GM11168 (cell line): ENCODE measurements around the gene LYSMD4.
"Not testable (repeated sequence)": the region's sequence is repeated elsewhere in the genome, so short reads cannot be mapped to it uniquely, and the experiment has no call there.

Experiments used
- in situ Hi-C: fragments of 300-500 bp; cut with MboI; formaldehyde crosslinking; loops from one replicate; pipeline ENCODE4 v1.12.0; 2022; ENCODE audit warnings: low sequenced_read_pairs; ENCODE audit not compliant: unreplicated experiment

Gene LYSMD4

DNA sequence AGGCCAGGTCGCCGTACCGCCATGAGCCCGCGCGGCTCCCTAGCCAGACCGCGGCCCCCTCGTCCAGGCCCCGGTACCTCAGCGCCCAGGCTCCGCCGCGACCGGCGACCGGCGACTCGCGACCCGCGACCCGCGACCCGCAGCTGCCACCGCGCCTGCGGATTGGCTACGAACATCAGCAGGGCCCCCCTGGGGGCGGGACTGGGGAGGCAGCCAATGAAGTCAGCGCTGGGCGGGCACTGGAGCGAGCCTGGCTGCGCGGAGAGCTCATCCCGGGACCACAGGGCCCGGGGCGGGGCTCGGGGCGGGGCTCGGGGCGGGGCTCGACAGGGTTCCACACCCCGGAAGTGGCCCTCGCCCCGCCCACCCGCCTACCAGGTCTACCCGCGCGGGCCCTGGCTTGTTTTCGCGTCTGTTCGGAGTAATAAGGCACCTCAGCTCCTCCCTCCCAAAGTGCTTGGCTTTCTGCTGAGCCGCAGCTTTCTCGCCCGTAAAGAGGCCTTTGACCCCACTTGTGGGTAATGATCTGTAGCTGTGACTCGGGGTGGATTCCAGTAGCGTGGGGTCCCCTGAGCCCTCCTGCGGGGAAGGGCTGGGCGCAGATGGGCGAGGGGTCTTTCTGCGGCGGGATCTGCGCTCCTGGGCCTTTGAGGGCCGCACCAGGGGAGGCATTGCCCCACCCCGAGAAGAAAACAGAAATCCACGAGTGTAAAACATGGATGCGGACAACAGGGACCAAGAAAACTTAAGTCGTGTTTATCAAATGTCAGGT is at the start of gene LYSMD4:
Gene LYSMD4 (minus strand): TSS at position 170 of the 772 bp plus-strand sequence. CDS start 1,438 bp downstream, outside the sequence.
- in situ Hi-C loops = loop anchor here (25.0 kb wide), 1 partner anchor 621 kb away; the partner anchor contains the start of gene SYNM

DNA sequence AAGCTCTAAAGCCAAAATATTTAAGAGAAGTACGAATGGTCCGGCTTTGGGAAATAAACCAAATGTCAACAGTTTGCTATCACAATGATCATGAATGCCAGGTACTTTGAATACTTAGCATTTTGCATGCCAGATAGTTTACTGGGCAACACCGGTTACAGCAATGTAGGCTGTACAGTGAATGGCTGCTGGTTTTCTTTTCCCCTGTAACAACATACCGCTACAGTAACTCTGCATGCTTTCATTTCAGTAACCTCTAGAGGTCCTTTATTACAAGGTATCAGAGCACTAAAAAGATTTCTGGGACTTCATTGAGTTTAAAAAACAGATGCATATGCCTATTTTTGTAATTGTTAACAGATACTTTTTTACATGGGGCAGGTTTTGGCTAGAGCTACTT is 48.8 kb upstream of the LYSMD4 start:
- in situ Hi-C loops = not testable (repeated sequence)

DNA sequence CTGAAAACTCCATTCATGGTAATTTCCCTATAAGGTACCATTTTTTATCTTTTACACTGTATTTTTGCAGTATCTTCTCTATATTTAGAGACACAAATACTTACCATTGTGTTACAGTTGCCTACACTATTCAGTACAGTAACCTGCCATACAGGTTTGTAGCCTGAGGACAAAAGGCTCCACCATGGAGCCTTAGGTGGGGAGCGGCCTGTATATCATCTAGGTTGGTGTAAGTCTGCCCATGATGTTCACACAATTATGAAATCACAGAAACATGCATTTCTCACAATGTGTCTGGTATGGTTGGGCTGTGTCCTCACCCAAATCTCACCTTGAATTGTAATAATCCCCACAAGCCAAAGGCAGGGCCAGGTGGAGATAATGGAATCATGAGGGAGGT is 43.9 kb upstream of the LYSMD4 start:
- in situ Hi-C loops = no loop called here

DNA sequence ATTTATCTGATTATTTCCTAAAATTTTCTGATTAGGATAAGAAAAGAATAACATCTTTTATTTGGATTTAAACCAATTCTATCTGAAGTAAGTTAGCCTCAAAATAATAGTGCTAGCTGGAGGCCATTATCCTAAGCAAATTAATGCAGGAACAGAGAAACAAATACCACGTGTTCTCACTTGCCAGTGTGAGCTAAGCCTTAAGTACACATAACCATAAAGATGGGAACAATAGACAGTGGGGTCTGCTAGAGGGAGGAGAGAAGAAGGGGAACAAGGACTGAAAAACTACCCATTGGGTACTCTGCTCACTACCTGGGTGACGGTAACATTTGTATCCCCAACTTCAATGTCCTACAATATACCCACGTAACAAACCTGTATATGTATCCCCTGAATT is 31.3 kb upstream of the LYSMD4 start:
- in situ Hi-C loops = no loop called here

DNA sequence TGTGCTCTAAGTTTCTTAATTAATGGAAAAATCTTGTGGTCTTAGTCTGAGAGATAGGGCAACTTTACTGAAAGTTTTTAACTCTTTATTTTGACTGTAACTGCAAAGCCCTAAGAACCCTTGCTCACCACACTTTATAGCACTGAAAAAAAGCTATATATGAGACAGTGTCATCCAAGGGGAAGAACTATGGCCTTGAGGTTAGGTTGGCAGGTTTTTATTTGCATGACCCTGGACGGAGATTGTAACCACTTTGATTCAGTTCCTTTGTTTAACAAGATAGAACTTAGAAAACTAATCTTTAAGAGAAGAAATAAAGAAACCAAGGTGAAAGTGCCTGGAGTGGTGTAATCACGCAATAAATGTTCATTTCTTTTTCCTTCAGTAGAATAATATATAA is 30.6 kb upstream of the LYSMD4 start:
- in situ Hi-C loops = no loop called here

DNA sequence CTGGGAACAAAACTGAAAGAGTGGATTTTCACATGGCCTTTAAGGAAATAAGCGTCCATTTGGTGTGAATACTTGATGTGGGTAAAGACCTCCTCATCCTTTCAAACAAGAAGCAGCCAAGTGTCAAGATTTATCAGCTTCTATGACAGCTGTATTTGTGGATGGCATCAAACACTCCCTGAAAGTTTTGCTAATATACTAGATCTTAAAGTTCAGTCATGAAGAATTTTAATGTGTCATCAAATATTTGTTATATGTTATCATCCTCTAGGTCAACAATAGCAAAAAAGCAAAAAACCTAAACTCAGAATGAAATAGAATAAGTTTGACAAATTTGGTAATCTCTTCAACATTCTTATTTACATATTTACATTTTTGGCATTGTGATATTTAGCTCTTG is 29.1 kb upstream of the LYSMD4 start:
- in situ Hi-C loops = no loop called here

DNA sequence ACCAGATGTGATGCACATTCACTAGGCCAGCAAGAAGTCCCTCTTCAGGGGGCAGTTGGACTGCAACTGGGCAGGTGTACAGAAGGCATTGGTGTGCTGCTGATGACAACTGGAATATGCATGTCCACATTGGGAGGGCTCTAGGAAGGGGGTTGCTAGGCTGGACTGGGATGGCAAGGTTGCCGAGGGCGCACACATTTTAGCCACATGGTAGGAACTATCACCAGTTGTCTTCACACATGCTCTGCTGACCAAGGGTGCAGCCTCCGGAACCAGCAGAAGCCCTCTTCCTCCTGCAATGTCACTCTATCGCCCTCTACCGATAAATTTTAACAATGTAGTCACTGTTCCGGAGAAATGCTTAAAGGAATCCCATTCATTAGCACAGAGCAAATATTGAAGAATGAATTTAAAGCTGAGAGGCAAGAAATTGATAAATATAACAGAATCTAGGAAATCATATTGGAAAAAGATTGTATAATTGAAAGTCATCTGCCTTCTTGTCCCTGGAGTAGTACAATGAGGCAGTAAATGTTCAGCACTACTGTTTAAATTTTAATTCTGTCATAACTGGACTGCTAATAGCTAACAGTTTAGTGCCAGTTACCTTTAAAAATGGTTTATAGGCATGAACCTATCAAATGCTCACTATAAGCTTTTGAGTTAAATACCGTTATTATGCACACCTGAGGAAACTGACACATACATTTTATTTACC is 22.6 kb upstream of the LYSMD4 start:
- in situ Hi-C loops = no loop called here

DNA sequence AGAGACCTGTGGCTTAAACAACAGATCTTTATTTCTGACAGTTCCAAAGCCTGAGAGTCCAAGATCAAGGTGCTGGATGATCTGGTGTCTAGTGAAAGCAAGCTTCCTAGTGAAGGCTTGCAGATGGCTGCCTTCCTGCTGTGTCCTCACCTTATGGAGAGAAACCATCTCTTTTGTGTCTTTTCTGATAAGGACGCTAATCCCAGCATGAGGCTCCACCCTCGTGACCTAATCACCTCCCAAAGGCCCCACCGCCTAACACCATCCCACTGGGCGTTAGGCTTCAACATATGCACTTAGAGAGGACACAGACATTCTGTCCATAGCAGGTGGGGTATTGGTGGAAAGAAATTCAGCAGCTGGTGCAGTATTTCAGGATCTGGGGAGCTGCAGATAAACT is 19.8 kb upstream of the LYSMD4 start:
- in situ Hi-C loops = loop anchor here (5.0 kb wide), 1 partner anchor 476 kb away; no protein-coding TSS in a partner anchor

DNA sequence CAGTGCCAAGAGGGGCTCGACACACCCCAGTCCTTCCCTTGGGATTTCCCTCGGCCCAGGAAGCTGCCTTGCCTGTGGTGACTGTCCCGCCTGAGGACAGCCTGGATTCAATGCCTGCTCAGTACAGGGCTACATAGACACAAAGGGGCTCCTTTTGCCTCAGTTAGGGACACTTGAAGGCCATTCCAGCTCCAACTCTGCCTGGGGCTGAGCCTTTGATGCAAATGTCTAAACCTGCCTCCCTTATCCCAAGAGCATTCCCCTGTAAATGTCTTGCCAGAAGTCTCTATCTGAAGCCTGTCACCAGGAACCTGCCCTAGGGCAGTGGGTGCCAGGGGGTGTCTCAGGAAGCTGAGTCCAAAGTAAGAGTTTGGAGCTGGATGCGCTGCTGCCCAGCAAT is 19.3 kb upstream of the LYSMD4 start:
- in situ Hi-C loops = loop anchor here (5.0 kb wide), 1 partner anchor 475 kb away; no protein-coding TSS in a partner anchor

DNA sequence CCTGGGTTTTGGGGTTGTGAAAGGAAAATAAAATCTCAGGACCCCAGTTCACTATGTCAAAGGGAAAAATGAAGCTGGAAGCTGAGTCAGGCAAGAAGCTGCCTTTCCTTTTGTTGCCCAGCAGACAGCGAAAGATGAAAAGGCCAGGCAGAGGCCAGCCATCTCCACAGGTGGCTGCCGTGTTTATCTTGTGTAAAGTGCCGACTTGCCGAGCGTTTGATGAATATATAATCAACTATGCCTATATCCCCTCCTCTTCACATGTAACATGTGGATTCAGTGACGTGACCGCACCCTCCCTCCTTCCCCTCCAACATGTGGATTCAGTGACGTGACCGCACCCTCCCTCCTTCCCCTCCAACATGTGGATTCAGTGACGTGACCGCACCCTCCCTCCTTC is 17.1 kb upstream of the LYSMD4 start:
- in situ Hi-C loops = loop anchor here (5.0 kb wide), 1 partner anchor 473 kb away; no protein-coding TSS in a partner anchor

DNA sequence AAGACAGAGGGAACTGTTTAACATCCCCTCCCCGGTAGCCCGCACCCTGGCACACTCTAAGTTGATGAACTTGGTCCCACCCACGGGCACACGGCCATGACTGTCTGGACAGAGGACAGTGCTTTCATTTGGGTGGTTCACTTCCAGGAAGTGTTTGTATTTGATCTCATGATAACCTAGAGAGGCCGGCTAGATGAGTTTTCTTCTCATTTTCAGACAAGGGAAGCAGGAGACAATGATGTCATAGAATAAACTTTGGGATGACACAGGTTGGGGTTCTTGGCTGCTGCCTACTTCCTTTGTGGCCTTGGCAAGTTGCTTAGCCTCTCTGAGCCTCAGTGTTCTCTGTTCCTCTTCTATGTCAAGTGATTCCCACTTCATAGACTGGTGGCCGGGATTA is 16.1 kb upstream of the LYSMD4 start:
- in situ Hi-C loops = loop anchor here (25.0 kb wide), 1 partner anchor 637 kb away; the partner anchor contains the start of gene SYNM

DNA sequence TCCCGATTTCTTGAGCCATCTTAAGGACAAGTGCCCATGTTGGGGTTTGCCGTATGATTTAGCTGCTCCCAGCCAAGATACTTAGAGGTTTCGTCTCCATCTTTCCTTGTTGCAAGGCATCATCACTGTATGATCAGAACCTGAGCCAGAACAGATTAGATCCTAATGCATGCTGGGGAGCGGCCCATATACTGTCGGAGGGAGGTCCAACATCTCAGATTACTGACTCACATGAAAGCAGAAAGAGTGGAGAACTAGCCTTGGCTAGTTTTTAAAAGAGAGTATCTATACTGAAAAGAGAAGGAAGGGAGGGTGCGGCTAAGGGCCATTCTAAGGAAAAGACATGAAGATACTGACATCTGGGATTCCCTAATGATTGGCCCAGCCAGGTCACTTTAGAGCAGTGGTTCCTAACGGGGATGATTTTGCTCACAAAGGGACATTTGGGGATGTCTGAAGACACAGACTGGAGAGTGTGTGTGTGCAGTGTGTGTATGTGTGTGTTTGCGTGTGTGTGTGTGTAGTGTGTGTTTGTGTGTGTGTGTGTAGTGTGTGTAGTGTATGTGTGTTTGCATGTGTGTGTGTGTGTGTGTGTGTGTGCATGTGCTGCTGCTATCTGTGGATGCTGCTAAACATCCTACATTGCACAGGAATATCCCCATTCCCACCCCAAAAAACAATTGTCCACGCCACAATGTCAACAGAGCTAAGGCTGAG is 12.3 kb upstream of the LYSMD4 start:
- in situ Hi-C loops = loop anchor here (25.0 kb wide), 1 partner anchor 633 kb away; the partner anchor contains the start of gene SYNM

DNA sequence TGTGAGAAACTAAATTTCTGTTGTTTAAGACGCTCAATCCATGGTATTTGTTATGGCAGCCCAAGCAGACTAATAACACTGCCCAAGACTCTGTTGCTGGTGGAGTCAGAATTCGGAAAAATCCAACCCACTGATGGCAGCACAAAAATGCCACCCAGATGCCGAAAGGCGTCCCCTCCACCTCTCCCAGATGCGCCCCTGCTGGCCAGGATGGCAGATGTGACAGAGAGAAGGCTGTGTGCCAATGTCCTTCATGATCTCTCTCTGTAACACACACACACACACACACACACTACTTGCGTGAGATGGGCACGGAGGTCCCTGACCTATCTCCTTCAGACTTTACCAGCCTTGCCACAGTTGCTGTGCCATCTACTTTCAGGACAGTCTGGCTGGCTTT is 10.9 kb upstream of the LYSMD4 start:
- in situ Hi-C loops = loop anchor here (25.0 kb wide), 1 partner anchor 632 kb away; the partner anchor contains the start of gene SYNM

DNA sequence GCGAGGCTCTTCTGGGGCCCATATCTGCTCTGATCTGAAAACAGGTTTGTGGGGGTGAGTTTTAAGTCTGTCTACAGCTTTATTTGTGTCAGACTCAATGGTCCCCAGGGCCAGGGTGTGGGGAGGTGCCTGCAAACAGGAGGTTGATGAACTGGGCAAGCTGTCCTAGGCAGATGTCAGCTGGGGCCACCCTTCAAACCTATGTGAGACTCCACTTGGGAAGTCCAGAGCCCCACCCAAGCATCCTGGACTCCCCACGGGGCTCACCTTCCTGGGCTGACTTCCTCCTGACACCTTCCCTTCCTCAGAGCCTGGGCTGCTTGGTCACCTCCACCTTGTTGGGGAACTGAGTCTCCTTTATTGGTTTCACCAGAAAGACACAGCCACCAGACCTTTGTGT is 8.6 kb upstream of the LYSMD4 start:
- in situ Hi-C loops = loop anchor here (25.0 kb wide), 1 partner anchor 630 kb away; the partner anchor contains the start of gene SYNM

DNA sequence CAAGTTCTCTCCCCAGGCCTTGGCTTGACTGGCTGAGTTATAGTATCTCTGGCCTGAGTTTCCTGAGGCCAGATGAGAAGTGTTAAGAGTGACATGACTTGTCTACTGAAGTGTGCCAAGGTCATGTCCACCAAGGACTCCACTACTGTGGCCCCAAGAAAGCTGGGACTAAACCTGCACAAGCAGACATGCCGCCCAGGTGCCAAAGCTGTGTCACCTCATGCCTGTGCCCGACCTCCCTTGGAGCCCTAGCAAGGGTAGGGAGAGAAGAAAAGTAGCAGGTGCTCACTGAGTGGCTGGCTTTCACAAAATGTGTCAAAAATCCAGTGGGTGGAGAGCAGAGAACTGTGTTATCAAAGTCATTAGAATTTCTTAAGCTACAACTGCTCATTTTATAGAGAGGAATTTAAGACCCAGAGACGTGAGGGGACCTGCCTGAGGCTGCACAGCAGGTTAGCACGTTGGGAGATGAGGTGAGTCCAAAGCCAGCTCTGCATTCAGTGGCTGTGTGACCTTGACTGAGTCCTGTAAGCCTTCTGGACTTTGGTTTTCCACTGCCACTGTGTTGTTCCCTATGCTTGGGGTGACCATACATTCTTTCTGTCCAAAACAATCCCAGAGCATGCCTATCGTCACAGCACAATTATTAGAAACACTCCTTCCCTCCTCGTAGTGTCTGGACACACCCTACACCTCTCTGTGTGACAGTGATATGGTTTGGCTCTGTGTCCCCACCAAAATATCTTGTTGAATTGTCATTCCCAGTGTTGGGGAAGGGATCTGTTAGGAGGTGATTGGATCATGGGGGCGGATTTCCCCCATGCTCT is 5.0 kb upstream of the LYSMD4 start:
- in situ Hi-C loops = loop anchor here (25.0 kb wide), 1 partner anchor 626 kb away; the partner anchor contains the start of gene SYNM

DNA sequence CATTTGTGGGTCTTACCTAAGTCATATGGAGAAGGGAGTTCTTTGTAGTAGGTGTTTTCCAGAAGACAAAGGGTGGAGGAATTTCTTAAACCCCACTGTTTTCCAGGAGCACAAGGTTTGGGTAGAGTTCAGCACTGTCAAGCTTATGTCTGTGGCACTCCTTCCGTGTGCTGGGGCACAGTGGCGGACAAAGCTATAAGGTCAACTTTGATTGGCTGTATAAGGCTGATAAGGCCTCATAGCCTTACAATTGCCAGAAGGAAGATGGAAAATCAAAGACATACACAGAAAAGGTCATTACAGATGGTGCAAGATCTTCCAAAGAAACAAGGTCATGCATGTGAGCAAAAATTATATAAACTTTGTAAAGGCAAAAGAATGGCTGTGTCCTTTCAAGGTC is 3.5 kb upstream of the LYSMD4 start:
- in situ Hi-C loops = loop anchor here (25.0 kb wide), 1 partner anchor 624 kb away; the partner anchor contains the start of gene SYNM

DNA sequence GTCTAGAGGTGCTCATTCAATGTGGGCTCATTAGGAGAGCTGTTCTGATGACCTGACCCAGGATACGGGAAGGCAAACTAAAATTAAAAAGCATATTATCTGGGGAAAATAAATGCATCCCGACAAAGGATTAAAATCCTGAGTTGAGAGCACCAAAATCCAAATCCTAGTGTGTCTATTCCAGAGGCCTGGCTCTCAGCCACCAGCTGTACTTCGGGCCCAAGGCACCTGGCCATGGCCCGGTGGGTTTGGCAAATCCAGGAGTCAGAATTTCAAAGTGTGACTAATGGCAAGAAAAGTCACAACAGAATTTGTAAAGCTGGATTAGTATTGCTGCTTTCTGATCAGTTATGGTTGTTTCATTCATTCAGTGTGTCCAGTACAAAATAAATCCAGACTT is 2.6 kb upstream of the LYSMD4 start:
- in situ Hi-C loops = loop anchor here (25.0 kb wide), 1 partner anchor 624 kb away; the partner anchor contains the start of gene SYNM

DNA sequence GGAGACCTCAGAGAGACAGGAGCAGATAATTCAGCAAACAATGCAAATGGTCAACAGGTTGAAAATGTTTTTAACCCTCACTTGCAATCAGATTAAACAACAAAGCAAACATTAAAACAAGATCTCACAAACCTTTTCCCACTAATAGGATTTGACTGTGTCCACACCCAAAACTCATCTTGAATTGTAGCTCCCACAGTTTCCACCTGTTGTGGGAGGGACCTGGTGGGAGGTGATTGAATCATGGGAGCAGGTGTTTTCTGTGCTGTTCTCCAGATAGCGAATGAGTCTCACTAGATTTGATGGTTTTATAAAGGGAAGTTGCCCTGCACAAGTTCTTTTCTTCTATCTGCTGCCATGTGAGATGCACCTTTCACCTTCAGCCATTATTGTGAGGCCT is 1.3 kb upstream of the LYSMD4 start:
- in situ Hi-C loops = loop anchor here (25.0 kb wide), 1 partner anchor 622 kb away; the partner anchor contains the start of gene SYNM

DNA sequence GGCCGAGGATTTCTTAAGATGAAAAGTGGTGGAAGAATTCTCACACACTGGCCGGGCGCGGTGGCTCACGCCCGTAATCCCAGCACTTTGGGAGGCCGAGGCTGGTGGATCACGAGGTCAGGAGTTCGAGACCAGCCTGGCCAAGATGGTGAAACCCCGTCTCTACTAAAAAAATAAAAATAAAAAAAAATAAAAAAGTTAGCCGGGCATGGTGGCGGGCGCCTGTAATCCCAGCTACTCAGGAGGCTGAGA is 729 bp upstream of the LYSMD4 start:
- in situ Hi-C loops = loop anchor here (25.0 kb wide), 1 partner anchor 622 kb away; the partner anchor contains the start of gene SYNM
